ENCODE measurements around the gene TXNIP. TPM values are rescaled to one million over a fixed set of nuclear protein-coding genes. Genes with fewer than 3 reads are reported as not detected.

The TXNIP gene
- total RNA-seq, 1 experiment from 2014 or later: 2.5 TPM

DNA sequence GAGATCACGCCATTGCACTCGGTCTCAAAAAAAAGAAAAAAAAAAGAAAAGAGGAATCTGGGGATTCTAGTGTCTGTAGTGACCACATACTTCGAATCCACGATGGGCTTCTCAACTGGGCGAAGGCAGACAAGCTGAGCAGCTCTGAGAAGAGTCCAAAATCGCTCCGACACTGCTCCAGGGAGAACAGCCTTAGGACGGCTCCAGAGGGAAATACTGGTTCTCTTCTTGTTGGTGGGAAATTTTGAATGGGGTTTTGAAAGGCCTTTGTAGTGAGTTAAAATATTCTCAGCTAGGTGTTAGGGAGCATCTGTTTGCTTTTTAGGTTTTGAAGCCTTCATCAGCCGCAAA is 43.4 kb upstream of the TXNIP start:
- Histone ChIP-seq H3K36me3 (ENCODE audit: control insufficient read depth in 1 of 2, insufficient read depth in 2 of 2, low read length in 2 of 2) (no peaks in the 10 kb centered on the region), H3K4me3 (replicated peaks in 1 of 2; ENCODE audit: low read depth in 1 of 2, low read length in 2 of 2) (peak overlapping the region in 1 of 2 experiments; percentile 57; a peak in 1 of 4 replicates), H3K27ac (ENCODE audit: low read depth, low read length) (no peak overlapping the region), H3K79me2 (ENCODE audit: insufficient read depth, low read length) (no peaks in the 10 kb centered on the region), H3K9ac (ENCODE audit: low read length) (no peak overlapping the region), H3K4me1 (ENCODE audit: control insufficient read depth in 1 of 2, insufficient read depth in 2 of 2, low read length in 2 of 2) (peaks cover 15 to 45% of the 10 kb centered on the region in 2 experiments), H3K9me2 (ENCODE audit: insufficient read depth) (no peaks in the 10 kb centered on the region), H4K20me1 (ENCODE audit: insufficient read depth) (no peaks in the 10 kb centered on the region), H3K9me3 (ENCODE audit: control insufficient read depth in 1 of 2, insufficient read depth in 1 of 2, low read depth in 1 of 2, low read length in 2 of 2) (no peaks in the 10 kb centered on the region), H3K4me2 (ENCODE audit: low read length) (peak overlapping the region; percentile 92; the same call in 1 of the 2 replicates), H2AFZ (ENCODE audit: low read depth, low read length, poor library complexity, severe bottlenecking) (peak overlapping the region; percentile 84), H3K27me3 (ENCODE audit: insufficient read depth, low read length) (no peaks in the 10 kb centered on the region)
- intact Hi-C loops (cut with micrococcal nuclease): no loop called here
- ATAC-seq (no peak), DNase-seq (ENCODE audit: low read depth, low spot score) (no peak)
- no TSS peak for BruUV-seq (replicated peaks)
- TF ChIP-seq ELF1 (IDR thresholded peaks at IDR 0.05; ENCODE audit: borderline replicate concordance, low read depth) (no peak), CBX3 (IDR thresholded peaks at IDR 0.05; ENCODE audit: low read depth) (no peak), ZFX (IDR thresholded peaks at IDR 0.05) (no peak), FOSL1 (IDR thresholded peaks at IDR 0.05; ENCODE audit: low read depth) (no peak), TCF7L2 (IDR thresholded peaks at IDR 0.05; ENCODE audit: borderline replicate concordance, extremely low read depth, insufficient read depth, insufficient read length) (no peak), POLR2A (IDR thresholded peaks at IDR 0.05; ENCODE audit: borderline replicate concordance, extremely low read depth, insufficient read depth, insufficient read length) (no peak), POLR2AphosphoS5 (IDR thresholded peaks at IDR 0.05; ENCODE audit: low read depth, low read length) (no peak), EGR1 (IDR thresholded peaks at IDR 0.05; ENCODE audit: low read depth) (no peak), ZNF274 (IDR thresholded peaks at IDR 0.05; ENCODE audit: low read depth, low read length) (no peak), EZH2phosphoT487 (IDR thresholded peaks at IDR 0.05; ENCODE audit: borderline replicate concordance) (no peak), SRF (IDR thresholded peaks at IDR 0.05; ENCODE audit: low read depth) (no peak)
- TF ChIP-seq, protein P1, sequence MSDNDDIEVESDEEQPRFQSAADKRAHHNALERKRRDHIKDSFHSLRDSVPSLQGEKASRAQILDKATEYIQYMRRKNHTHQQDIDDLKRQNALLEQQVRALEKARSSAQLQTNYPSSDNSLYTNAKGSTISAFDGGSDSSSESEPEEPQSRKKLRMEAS (IDR thresholded peaks at IDR 0.05): no peak
- TF ChIP-seq, protein P2, sequence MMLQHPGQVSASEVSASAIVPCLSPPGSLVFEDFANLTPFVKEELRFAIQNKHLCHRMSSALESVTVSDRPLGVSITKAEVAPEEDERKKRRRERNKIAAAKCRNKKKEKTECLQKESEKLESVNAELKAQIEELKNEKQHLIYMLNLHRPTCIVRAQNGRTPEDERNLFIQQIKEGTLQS (IDR thresholded peaks at IDR 0.05): no peak
- TF ChIP-seq, protein P3, sequence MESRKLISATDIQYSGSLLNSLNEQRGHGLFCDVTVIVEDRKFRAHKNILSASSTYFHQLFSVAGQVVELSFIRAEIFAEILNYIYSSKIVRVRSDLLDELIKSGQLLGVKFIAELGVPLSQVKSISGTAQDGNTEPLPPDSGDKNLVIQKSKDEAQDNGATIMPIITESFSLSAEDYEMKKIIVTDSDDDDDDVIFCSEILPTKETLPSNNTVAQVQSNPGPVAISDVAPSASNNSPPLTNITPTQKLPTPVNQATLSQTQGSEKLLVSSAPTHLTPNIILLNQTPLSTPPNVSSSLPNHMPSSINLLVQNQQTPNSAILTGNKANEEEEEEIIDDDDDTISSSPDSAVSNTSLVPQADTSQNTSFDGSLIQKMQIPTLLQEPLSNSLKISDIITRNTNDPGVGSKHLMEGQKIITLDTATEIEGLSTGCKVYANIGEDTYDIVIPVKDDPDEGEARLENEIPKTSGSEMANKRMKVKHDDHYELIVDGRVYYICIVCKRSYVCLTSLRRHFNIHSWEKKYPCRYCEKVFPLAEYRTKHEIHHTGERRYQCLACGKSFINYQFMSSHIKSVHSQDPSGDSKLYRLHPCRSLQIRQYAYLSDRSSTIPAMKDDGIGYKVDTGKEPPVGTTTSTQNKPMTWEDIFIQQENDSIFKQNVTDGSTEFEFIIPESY (IDR thresholded peaks at IDR 0.05; ENCODE audit: extremely low read depth, insufficient replicate concordance, low read length): no peak
- TF ChIP-seq, protein P4, sequence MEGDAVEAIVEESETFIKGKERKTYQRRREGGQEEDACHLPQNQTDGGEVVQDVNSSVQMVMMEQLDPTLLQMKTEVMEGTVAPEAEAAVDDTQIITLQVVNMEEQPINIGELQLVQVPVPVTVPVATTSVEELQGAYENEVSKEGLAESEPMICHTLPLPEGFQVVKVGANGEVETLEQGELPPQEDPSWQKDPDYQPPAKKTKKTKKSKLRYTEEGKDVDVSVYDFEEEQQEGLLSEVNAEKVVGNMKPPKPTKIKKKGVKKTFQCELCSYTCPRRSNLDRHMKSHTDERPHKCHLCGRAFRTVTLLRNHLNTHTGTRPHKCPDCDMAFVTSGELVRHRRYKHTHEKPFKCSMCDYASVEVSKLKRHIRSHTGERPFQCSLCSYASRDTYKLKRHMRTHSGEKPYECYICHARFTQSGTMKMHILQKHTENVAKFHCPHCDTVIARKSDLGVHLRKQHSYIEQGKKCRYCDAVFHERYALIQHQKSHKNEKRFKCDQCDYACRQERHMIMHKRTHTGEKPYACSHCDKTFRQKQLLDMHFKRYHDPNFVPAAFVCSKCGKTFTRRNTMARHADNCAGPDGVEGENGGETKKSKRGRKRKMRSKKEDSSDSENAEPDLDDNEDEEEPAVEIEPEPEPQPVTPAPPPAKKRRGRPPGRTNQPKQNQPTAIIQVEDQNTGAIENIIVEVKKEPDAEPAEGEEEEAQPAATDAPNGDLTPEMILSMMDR (IDR thresholded peaks at IDR 0.05 in 2 of 3, conservative IDR thresholded peaks at IDR 0.05 in 1 of 3; ENCODE audit: borderline replicate concordance in 1 of 3, insufficient read depth in 1 of 3, low read depth in 2 of 3, low read length in 2 of 3): no peak
- ChIA-PET POLR2A (interaction anchor here (1.4 to 7.8 kb wide), 3 partner anchors 10 to 75 kb away, joined by 5 to 215 read pairs (median 8); partner anchors contain the start of genes ANKRD34A and POLR3GL), RAD21 (ENCODE audit: low non-redundant PET in 1 of 2, low total read pairs in 2 of 2, uncharacterized antibody in 2 of 2, unreplicated experiment in 2 of 2) (no interaction called here), CTCF (interaction anchor here (1.7 kb wide), 1 partner anchor 12 kb away, joined by 6 read pairs; no protein-coding TSS in a partner anchor)
